Common myeloid progenitor, CD34-positive (primary cell): ENCODE data around the gene WAPL.

Experiments used
- CTCF ChIA-PET: fragments of 350-600 bp; sonication (Branson Sonifier 250); formaldehyde crosslinking; loops from one replicate; lab custom pipeline; 2021; ENCODE audit warnings: antibody characterized with exemption; lab: Charles Lee
- POLR2A ChIA-PET: fragments of 350-600 bp; sonication (Branson Sonifier 250); formaldehyde crosslinking; loops from one replicate; lab custom pipeline; 2021; ENCODE audit warnings: antibody characterized with exemption; lab: Charles Lee
- DNase-seq, 3 donors: peaks; one replicate each; pipeline versions ENCODE4 v3.0.0 to v3.0.0-alpha.2; 2013
- H3K27ac ChIP-seq, 2 experiments: 1 replicate in 1 of 2; 2 replicates in 1 of 2; pipeline ENCODE4 v1.7.0; 2013; ENCODE audit warnings: inconsistent platforms in 2 of 2, low read length in 2 of 2, mild to moderate bottlenecking in 2 of 2, low read depth in 1 of 2, moderate library complexity in 1 of 2; ENCODE audit not compliant: severe bottlenecking in 2 of 2, insufficient read depth in 1 of 2, poor library complexity in 1 of 2
- H3K27me3 ChIP-seq, 5 experiments: replicated peaks in 2 of 5; 1 replicate in 3 of 5; 2 replicates in 2 of 5; pipeline versions ENCODE4 v1.6.1 to v1.7.0; 2013; ENCODE audit warnings: low read length in 4 of 5, mild to moderate bottlenecking in 2 of 5, moderate library complexity in 2 of 5, inconsistent platforms in 1 of 5; ENCODE audit not compliant: insufficient read depth in 5 of 5, control insufficient read depth in 4 of 5
- H3K36me3 ChIP-seq, 4 experiments: 1 replicate in 2 of 4; 2 replicates in 2 of 4; pipeline versions ENCODE4 v1.6.1 to v1.7.0; 2013; ENCODE audit warnings: low read length in 3 of 4, control low read depth in 1 of 4, mild to moderate bottlenecking in 1 of 4; ENCODE audit not compliant: control insufficient read depth in 4 of 4, insufficient read depth in 4 of 4
- H3K4me1 ChIP-seq, 4 experiments: 1 replicate in 3 of 4; 2 replicates in 1 of 4; pipeline versions ENCODE4 v1.6.1 to v1.7.1; 2013; ENCODE audit warnings: low read length in 3 of 4, mild to moderate bottlenecking in 3 of 4, control low read depth in 1 of 4, inconsistent platforms in 1 of 4, moderate library complexity in 1 of 4; ENCODE audit not compliant: control insufficient read depth in 4 of 4, insufficient read depth in 4 of 4; ENCODE audit errors: control extremely low read depth in 1 of 4
- H3K4me3 ChIP-seq, 7 experiments: 1 replicate in 4 of 7; 2 replicates in 3 of 7; pipeline versions ENCODE4 v1.5.1 to v1.7.0; 2013; ENCODE audit warnings: mild to moderate bottlenecking in 7 of 7, low read length in 6 of 7, moderate library complexity in 6 of 7, inconsistent platforms in 2 of 7, low read depth in 2 of 7, control low read depth in 1 of 7; ENCODE audit not compliant: insufficient read depth in 4 of 7, control insufficient read depth in 1 of 7; ENCODE audit errors: extremely low read depth in 1 of 7
- H3K9me3 ChIP-seq, 5 experiments: 1 replicate in 4 of 5; 2 replicates in 1 of 5; pipeline versions ENCODE4 v1.6.1 to v1.7.1; 2013; ENCODE audit warnings: low read length in 4 of 5, mild to moderate bottlenecking in 2 of 5, inconsistent platforms in 1 of 5, low read depth in 1 of 5, moderate library complexity in 1 of 5; ENCODE audit not compliant: control insufficient read depth in 4 of 5, insufficient read depth in 2 of 5; ENCODE audit errors: control extremely low read depth in 1 of 5
- WGBS: methylation state at CpG from one replicate; pipeline ENCODE4 v1.1.5; 2013; ENCODE audit not compliant: insufficient coverage; 5-methylcytosine and 5-hydroxymethylcytosine counted together

The WAPL gene

DNA sequence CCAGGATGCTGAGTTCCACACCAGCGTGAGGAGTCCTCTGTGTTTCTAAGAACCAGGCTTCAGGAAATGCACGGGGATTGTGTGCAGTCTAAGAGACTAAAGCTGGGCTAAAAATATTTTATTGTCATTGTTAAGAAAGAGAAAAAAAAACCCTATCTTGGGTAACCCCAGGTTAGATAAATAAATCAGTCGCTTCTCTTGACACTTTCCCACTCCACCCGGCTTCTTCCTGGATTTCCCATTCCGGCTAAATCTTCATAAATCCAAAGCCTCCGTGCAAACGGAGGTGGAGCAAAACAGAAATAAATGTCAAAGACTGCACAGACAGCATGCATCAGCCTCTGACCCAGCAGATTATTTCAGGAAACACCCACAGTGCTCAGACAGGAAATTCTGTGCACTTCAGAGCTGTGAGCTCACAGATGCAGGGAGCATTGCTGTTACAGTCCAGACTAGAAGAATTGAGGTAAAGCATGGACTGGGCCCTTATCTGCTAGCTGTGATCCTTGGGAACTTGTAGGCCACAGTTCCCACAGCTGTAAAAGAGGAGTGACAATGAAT, 110.2 kb downstream of the WAPL start:
- Histone ChIP-seq H3K4me3 (peak overlapping the region in 5 of 7 experiments; percentile 13 to 64 (median 41)), H3K27ac (peak overlapping the region in 1 of 2 experiments; percentile 50), H3K36me3 (no peaks in the 10 kb centered on the region), H3K9me3 (peaks cover 0 to 4% (median 0%) of the 10 kb centered on the region in 5 experiments), H3K4me1 (peaks cover 17 to 46% (median 37%) of the 10 kb centered on the region in 4 experiments), H3K27me3 (no peaks in the 10 kb centered on the region)
- 0% methylated on average over 7 of the region's 7 CpGs for WGBS
- ChIA-PET POLR2A (interaction anchor here (0.6 to 1.8 kb wide), 2 partner anchors 11 to 104 kb away, joined by 4 to 8 read pairs; no protein-coding TSS in a partner anchor), CTCF (interaction anchor here (0.9 to 2.5 kb wide), 7 partner anchors 9 to 62 kb away, joined by 3 to 21 read pairs (median 3); no protein-coding TSS in a partner anchor)
- DNase-seq, result peak in 2 of 3 donors; percentile 67 to 76

DNA sequence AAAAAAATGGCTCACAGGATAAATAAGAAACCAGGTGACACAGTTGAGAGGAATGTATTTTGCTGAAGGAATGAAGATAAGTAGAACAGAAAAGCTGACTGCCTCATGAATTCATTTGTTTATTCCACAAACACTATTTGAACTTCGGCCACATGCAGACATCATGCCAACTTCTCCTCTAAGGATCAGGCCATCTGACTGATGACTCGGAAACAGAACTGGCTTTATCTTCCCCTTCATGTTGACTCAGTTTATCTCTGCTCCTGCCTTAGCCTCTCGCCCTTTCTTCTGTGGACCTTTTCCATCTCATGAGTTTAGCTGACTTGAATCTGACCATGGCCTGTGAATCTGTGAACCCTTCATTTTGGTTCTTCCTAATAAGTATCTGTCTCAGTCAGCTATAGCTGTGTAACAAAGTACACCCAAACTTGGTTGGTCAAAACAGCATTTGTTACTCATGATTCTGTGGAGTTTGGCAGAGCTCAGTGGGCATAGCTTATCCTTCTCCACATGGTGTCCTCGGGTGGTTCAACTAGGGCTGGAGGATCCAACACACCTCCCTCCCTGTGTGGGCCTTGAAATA, 111.0 kb downstream of the WAPL start:
- Histone ChIP-seq H3K36me3 (no peaks in the 10 kb centered on the region), H3K4me1 (peaks cover 17 to 44% (median 36%) of the 10 kb centered on the region in 4 experiments), H3K27ac (peak overlapping the region in 1 of 2 experiments; percentile 50), H3K4me3 (peak overlapping the region in 2 of 7 experiments; percentile 37 to 64), H3K27me3 (no peaks in the 10 kb centered on the region), H3K9me3 (peaks cover 0 to 4% (median 0%) of the 10 kb centered on the region in 5 experiments)
- POLR2A ChIA-PET, result interaction anchor here (0.6 to 1.8 kb wide), 2 partner anchors 10 to 12 kb away, joined by 3 to 8 read pairs; no protein-coding TSS in a partner anchor
- 87% methylated on average over 4 of the region's 4 CpGs for WGBS
- DNase-seq, result peak in 1 of 3 donors; percentile 13
- CTCF ChIA-PET, result interaction anchor here (0.9 to 2.5 kb wide), 7 partner anchors 9 to 58 kb away, joined by 3 to 21 read pairs (median 3); no protein-coding TSS in a partner anchor

DNA sequence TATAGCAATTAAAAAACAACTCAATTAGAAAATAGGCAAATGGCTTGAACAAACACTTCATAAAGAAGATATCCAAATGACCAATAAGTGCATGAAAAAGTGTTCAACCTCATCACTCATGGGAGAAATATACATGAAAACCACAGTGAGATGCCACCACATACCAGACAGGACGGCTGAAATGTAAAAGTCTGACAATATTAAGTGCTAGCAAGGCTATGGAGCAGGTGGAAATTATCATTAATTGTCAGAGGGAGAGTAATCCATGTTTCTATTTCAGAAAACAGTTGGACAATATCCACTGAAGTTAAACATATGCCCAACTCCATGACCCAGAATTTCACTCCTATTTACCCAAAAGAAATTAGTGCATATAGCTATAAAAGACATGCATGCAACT, 112.4 kb downstream of the WAPL start:
- Histone ChIP-seq H3K36me3 (no peaks in the 10 kb centered on the region), H3K4me3 (no peak overlapping the region), H3K27ac (no peak overlapping the region), H3K9me3 (peaks cover 0 to 4% (median 0%) of the 10 kb centered on the region in 5 experiments), H3K27me3 (no peaks in the 10 kb centered on the region), H3K4me1 (peaks cover 17 to 37% (median 34%) of the 10 kb centered on the region in 4 experiments)
- no peak for DNase-seq
- WGBS, result 100% methylated on average over 1 of the region's 1 CpG
- ChIA-PET POLR2A (no interaction called here), CTCF (interaction anchor here (0.8 to 1.5 kb wide), 3 partner anchors 9 to 47 kb away, joined by 3 read pairs; no protein-coding TSS in a partner anchor)

DNA sequence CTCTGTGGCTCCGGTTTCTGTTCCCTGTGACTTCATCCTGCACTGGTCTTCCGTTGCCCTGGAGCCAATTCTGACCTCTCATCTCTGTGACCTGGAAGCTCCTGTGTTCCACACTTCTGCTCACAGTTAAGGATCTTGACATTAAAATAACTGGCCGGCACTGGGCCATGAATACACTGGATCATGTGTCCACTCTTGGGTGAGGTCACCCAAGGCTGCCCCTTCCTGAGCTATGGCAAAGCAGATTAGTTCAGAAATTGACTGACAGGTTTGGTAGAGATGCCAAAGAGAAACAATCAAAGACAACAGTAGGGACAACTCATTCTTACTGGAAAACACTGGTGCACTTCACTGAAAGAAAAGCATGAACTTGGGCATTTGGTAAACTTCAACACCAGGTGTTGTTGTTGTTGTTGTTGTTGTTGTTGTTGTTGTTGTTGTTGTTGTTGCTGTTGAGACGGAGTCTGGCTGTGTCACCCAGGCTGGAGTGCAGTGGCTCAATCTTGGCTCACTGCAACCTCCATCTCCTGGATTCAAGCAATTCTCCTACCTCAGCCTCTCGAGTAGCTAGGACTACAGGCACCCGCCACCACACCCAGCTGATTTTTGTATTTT, 118.3 kb downstream of the WAPL start:
- Histone ChIP-seq H3K4me1 (peaks cover 0 to 28% (median 24%) of the 10 kb centered on the region in 4 experiments), H3K4me3 (no peak overlapping the region), H3K9me3 (no peaks in the 10 kb centered on the region), H3K27me3 (peaks cover 0 to 24% (median 5%) of the 10 kb centered on the region in 5 experiments), H3K27ac (no peak overlapping the region), H3K36me3 (no peaks in the 10 kb centered on the region)
- ChIA-PET POLR2A (no interaction called here), CTCF (interaction anchor here (0.7 to 1.3 kb wide), 4 partner anchors 10 to 183 kb away, joined by 3 to 4 read pairs (median 4); no protein-coding TSS in a partner anchor)
- 93% methylated on average over 5 of the region's 6 CpGs for WGBS
- no peak for DNase-seq

DNA sequence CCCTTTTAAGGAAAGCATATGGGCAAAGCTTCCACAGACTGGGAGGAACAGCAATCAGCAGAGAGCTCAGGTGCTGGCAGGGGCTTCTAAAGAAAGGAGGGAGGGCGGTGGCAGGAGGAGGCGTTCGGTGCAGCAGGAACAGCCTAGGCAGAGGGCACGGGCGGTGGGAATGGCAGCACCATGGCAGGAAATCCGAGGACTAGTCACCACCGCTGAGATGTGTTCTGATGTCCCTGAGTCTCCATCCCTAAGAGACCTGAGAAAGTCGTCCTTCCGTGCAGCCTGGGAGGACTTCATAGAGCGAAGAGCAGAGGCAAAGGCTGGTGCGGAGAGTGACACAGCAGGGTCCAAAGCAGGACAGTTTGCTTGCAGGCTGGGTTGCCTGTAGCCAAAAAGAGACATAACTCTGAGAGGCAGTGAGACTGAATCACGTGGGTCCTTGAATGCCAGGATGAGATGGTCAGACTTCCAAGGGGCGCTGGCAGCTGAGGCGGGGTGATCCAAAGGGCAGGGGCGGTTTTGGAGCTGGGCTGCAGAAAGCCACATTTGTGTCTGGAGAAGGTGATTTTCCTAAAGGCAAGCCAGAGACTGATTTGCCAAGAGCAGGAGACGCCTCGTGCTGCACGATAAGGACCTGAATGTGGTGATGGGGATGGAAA, 119.2 kb downstream of the WAPL start:
- H3K9me3 ChIP-seq, result no peaks in the 10 kb centered on the region
- no peak overlapping the region for H3K27ac ChIP-seq
- peaks cover 0 to 24% (median 5%) of the 10 kb centered on the region in 5 experiments for H3K27me3 ChIP-seq
- H3K36me3 ChIP-seq, result no peaks in the 10 kb centered on the region
- WGBS, result 45% methylated on average over 18 of the region's 18 CpGs
- H3K4me3 ChIP-seq, result peak overlapping the region in 1 of 7 experiments; percentile 36
- ChIA-PET POLR2A (interaction anchor here (0.8 kb wide), 1 partner anchor 337 kb away, joined by 3 read pairs; no protein-coding TSS in a partner anchor), CTCF (interaction anchor here (0.6 to 5.0 kb wide), 7 partner anchors 9 to 287 kb away, joined by 3 to 25 read pairs (median 3); no protein-coding TSS in a partner anchor)
- DNase-seq, result peak in 2 of 3 donors; percentile 14 to 19
- H3K4me1 ChIP-seq, result peaks cover 0 to 28% (median 24%) of the 10 kb centered on the region in 4 experiments

DNA sequence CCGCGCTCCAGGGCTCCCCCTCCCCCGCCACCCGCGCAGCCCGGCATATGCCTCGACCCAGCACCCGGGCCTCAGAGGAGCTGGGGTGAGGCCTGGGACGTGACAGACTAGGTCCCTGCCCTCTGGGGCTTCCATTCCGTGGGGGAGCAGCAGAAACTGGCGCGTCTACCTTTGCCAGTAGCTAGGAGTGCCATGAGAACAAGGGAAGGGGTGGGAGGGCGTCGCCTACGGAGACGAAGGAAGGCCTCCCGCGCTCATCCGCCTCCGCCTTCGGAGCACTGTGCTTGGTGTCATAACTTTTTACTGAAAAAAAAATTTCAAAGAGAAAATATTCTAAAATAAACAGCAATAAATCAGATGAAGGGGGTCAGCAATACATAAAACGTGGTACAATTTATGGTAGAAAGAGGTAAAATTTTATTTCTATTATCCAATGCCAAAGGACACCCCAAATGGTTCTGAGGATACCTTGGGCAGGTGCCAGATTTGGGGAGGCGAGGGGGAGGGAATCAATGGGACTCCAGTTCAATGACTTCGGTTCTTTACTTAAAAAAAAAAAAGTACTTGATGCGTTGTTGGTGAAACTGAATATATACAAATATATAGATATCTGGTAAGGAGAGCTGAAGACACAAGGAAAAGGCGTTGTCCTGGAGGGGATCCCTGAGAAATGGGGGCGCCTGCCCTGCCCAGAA, 119.9 kb downstream of the WAPL start:
- H3K4me1 ChIP-seq, result peaks cover 0 to 28% (median 24%) of the 10 kb centered on the region in 4 experiments
- peaks cover 0 to 24% (median 5%) of the 10 kb centered on the region in 5 experiments for H3K27me3 ChIP-seq
- peak in 2 of 3 donors; percentile 41 to 57 for DNase-seq
- ChIA-PET POLR2A (interaction anchor here (0.8 kb wide), 1 partner anchor 337 kb away, joined by 3 read pairs; no protein-coding TSS in a partner anchor), CTCF (interaction anchor here (0.6 to 5.0 kb wide), 7 partner anchors 9 to 288 kb away, joined by 3 to 25 read pairs (median 9); no protein-coding TSS in a partner anchor)
- no peaks in the 10 kb centered on the region for H3K36me3 ChIP-seq
- 11% methylated on average over 17 of the region's 27 CpGs for WGBS
- peak overlapping the region; percentile 27 to 79 (median 72) for H3K4me3 ChIP-seq
- H3K9me3 ChIP-seq, result no peaks in the 10 kb centered on the region
- H3K27ac ChIP-seq, result no peak overlapping the region
